D721Med (cell line): ENCODE results near the gene MFSD11.
"Not testable (repeated sequence)": the region's sequence is repeated elsewhere in the genome, so short reads cannot be mapped to it uniquely, and the experiment has no call there.

ENCODE experiments used
- DNase-seq: peaks from one replicate; pipeline ENCODE4 v3.0.0; 2011; ENCODE audit warnings: low spot score; ENCODE audit not compliant: insufficient read length
- FAIRE-seq: peaks from 2 replicates; lab custom pipeline; 2011; peaks lifted over from hg19 to GRCh38; lab: Jason Lieb, UNC
- TF ChIP-seq, protein P1 (sequence below): IDR thresholded peaks from 2 replicates; pipeline ENCODE4 v1.5.1; 2012; ENCODE audit warnings: mild to moderate bottlenecking, control low read depth; ENCODE audit not compliant: insufficient read depth; ENCODE audit errors: missing control alignments

MFSD11 gene

DNA sequence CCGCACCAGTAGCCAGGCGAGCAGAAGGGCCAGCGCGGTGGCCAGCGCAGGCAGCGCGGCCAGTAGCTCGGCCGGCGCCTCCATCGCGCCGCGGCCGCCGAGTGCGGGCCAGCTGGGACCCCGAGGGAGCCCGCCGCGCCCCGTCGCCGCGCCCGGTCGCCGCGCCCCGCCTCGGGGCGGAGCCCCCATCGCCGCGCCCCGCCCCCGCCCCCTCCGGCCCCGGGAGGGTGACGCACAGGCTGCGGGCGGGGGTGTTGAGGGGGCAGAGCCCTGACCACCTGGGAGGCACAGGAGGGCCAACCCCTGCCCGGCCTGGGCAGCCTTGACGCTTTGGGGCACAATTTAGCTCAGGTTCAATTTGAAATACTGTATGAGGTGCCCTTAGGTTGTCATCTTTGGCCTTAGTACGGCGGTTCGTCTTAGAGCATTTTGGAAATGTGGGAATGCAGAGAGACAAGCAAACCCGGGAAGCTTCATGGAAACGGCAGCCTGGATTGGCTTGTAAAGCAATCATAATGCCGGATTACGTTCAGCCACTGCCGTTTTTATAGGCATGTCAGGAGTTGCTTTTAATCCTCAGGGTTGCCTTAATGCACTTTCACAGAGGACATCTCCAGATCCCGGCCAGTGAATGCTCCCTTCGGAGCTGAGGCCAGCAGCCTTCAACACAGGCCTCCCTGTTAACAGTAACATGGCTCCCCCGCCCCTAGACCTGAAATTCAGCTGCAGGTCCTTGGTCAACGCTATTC is 26.9 kb upstream of the MFSD11 start, which contains the start of gene MXRA7:
MXRA7 (minus strand) TSS at position 103 of the 749 bp plus-strand sequence; CDS start at position 84, 19 bp downstream.
- TF ChIP-seq, protein P1, sequence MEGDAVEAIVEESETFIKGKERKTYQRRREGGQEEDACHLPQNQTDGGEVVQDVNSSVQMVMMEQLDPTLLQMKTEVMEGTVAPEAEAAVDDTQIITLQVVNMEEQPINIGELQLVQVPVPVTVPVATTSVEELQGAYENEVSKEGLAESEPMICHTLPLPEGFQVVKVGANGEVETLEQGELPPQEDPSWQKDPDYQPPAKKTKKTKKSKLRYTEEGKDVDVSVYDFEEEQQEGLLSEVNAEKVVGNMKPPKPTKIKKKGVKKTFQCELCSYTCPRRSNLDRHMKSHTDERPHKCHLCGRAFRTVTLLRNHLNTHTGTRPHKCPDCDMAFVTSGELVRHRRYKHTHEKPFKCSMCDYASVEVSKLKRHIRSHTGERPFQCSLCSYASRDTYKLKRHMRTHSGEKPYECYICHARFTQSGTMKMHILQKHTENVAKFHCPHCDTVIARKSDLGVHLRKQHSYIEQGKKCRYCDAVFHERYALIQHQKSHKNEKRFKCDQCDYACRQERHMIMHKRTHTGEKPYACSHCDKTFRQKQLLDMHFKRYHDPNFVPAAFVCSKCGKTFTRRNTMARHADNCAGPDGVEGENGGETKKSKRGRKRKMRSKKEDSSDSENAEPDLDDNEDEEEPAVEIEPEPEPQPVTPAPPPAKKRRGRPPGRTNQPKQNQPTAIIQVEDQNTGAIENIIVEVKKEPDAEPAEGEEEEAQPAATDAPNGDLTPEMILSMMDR: no peak
- FAIRE-seq (no peak), DNase-seq (peak; percentile 82)

DNA sequence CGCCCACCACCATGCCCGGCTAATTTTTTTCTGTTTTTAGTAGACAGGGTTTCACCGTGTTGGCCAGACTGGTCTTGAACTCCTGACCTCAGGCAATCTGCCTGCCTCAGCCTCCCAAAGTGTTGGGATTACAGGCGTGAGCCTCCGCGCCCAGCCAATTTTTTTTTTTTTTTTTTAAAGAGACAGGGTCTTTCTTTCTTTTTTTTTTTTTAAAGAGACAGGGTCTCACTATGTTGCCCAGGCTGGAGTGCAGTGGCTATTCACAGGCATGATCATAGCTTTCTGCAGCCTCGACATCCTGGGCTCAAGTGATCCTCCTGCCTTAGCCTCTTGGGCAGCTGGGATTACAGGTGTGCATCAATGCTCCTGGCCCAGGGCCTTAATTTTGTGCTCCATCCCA is 25.6 kb upstream of the MFSD11 start:
- FAIRE-seq: not testable (repeated sequence)

DNA sequence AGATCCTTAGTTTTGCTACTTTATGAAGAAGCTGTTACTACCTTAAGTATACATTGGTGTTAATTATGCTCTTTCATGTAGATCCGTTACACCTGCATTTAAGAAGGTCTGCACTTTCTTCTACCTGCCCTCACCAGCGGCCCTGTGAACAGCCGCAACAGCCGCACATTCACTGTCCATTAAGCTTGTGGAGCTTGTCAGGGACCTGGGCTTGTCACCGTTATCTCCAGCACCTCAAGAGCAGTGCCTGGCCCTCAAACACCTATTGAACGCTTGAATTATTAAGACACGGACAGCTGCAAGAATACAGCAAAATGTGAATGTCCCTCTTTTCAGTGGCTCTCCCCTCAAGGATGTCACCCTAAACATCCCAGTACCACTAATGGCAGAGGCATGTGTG is 24.2 kb upstream of the MFSD11 start:
- TF ChIP-seq, protein P1: no peak
- no peak for DNase-seq
- FAIRE-seq: no peak

More for the DNA sequence above, 25.6 kb upstream of the MFSD11 start:
- DNase-seq: not testable (repeated sequence)

DNA sequence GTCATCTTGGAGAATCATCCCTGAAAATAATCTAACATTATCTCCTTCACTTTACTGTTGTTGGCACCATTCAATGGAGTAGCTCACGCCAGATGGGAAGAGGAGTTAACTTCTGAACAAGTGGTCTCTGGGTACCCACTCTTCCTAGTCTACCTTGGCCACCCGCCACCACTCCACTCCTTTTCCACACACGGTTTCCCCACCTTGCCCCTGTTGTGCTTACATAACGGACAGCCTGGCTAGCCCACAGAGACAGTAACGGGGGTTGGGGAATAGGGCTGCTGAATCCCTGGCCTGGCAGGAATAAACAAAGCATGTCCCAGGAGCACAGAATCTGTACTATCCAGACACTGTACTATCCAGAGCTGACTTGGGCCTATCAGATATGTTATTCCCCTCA is 23.6 kb upstream of the MFSD11 start:
- no peak for FAIRE-seq
- TF ChIP-seq, protein P1: no peak

DNA sequence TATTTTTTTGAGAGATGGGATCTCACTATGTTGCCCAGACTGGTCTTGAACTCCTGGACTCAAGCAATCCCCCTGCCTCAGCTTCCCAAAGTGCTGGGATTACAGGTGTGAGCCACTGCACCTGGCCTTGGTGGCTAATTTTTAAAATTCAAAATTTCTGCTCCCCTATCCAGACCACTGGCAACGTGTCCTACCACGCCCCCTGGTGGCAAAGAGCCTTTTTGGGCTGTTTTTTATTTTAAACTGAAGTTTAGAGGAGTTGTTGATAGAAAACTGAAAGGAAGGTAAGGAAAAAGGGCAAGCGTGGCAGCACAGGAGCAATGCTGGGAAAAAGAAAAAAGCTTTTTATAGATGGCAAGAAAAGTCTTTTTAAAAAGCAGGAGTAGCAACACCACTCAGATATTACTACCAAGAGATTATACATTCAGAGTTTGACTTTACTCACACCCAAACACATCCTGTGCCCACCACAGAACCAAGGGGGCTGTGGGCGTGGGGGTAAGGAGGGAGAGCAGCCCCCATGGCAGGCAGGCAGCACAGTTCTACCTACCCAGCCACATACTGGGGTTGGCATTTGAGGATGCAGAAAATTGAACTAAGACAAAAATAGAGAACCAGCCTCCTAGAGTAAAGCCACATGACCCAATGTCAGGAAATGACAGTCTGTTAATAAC is 23.0 kb upstream of the MFSD11 start:
- TF ChIP-seq, protein P1: peak; percentile 98
- DNase-seq (no peak), FAIRE-seq (no peak)

More for the DNA sequence above, 23.6 kb upstream of the MFSD11 start:
- DNase-seq: no peak

DNA sequence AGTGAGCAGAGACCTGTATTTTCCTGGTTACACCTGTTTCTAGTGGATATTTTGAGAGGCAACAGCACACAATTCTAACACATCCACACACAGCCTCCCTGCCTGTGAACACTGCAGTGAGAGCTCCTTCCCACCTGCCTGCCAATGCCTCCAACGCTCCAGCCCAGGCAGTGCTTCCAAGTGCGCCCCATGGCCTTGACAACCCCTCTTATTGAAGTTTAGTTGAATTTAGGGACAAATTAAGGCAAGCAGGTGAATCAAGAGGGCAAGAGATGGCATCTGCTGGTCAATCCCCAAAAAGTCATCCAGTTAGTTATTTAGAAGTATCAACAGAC is 22.5 kb upstream of the MFSD11 start:
- DNase-seq (no peak), FAIRE-seq (no peak)
- TF ChIP-seq, protein P1: no peak

DNA sequence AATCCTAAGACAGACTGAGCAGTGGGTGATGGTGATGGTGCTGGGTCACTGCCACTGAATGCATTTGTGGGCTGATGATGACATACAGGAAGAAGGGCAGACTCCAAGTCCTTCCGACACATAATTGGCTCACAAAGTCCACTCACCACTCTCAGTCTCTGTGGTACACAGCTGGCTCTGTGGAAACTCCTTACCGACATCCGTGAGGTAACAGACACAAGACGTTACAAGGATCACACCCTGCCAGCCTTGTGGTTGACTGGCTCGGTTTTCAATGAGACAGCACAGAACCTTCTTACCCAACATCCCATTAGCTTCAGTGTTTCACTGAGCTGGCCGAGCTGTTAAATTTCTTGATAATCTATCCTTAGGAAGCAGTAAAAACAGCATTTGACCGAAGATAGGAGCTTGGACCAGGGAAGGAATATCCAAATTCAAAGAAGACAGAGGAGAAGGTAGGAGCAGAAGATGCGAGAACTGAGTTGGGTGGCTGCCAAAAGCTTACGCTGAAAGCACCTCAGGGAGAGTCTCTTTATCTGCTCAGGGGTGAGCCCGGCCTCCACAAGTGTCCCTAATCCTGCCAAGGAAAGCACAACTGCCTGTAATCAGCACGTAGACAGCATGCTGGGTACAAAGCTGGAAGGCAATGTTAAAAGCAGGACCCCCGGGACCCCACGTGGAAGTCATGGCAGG is 21.6 kb upstream of the MFSD11 start:
- FAIRE-seq (no peak), DNase-seq (no peak)
- TF ChIP-seq, protein P1: no peak
